NB4 (cell line): ENCODE results near the gene SOS2.

Experiments
- DNase-seq: peaks from one replicate; pipeline ENCODE4 v3.0.0; 2010; ENCODE audit warnings: low read depth
- H3K4me3 ChIP-seq: one replicate; pipeline ENCODE4 v1.5.1; 2011; ENCODE audit warnings: mild to moderate bottlenecking, low read depth, low read length, moderate library complexity
- MYC ChIP-seq: IDR thresholded peaks from 2 replicates; pipeline ENCODE4 v1.6.1; 2011; ENCODE audit warnings: low read depth, low read length
- POLR2A ChIP-seq: IDR thresholded peaks from 2 replicates; pipeline ENCODE4 v1.6.1; 2011; ENCODE audit warnings: mild to moderate bottlenecking; ENCODE audit not compliant: insufficient read length; ENCODE audit errors: extremely low read depth
- TF ChIP-seq, protein P1 (sequence below): IDR thresholded peaks from 2 replicates; pipeline ENCODE4 v1.6.1; 2011; ENCODE audit warnings: low read depth, low read length
- TF ChIP-seq, protein P2 (sequence below): IDR thresholded peaks from one replicate; pipeline ENCODE4 v1.5.1; 2012; ENCODE audit warnings: low read depth, low read length

SOS2 gene

DNA sequence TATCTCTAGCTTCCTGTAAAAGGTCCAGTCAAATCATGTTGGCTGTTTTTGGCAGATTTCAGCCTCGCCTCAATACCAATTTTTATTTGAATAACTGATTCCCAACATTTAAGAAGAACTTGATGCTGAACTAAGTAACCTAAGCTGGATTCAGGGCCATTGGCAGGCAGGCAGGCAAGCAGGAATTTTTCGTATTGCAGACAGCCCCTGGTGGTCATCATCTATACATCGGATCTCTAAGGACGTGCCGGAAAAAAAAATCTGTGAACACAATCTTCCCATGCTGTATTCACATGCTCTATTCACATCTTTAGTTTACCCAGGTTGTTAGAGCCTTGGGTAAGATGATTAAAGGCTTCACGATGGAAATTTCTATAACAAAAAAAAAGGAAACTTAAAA is 122.0 kb downstream of the SOS2 start:
- DNase-seq, result no peak
- no peak overlapping the region for H3K4me3 ChIP-seq
- TF ChIP-seq MYC, result no peak
- TF ChIP-seq, protein P1, sequence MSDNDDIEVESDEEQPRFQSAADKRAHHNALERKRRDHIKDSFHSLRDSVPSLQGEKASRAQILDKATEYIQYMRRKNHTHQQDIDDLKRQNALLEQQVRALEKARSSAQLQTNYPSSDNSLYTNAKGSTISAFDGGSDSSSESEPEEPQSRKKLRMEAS, result no peak
- TF ChIP-seq POLR2A, result no peak
- TF ChIP-seq, protein P2, sequence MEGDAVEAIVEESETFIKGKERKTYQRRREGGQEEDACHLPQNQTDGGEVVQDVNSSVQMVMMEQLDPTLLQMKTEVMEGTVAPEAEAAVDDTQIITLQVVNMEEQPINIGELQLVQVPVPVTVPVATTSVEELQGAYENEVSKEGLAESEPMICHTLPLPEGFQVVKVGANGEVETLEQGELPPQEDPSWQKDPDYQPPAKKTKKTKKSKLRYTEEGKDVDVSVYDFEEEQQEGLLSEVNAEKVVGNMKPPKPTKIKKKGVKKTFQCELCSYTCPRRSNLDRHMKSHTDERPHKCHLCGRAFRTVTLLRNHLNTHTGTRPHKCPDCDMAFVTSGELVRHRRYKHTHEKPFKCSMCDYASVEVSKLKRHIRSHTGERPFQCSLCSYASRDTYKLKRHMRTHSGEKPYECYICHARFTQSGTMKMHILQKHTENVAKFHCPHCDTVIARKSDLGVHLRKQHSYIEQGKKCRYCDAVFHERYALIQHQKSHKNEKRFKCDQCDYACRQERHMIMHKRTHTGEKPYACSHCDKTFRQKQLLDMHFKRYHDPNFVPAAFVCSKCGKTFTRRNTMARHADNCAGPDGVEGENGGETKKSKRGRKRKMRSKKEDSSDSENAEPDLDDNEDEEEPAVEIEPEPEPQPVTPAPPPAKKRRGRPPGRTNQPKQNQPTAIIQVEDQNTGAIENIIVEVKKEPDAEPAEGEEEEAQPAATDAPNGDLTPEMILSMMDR, result peak; percentile 6

DNA sequence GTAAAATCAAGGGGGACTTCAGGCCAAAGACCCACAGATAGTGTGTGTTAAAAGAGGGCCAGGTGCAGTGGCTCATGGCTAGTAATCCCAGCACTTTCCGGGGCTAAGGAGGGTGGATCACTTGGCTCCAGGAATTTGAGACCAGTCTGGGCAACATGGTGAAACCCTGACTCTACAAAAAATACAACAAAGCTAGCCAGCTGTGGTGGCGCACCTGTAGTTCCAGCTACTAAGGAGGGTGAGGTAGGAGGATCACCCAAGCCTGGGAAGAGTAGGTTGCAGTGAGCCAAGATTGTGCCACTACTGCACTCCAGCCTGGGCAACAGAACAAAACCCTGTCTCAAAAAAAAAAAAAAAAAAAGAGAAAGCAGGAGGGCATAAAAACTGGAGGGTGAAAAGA is 123.5 kb downstream of the SOS2 start:
- DNase-seq, result no peak
- TF ChIP-seq, protein P2, result no peak
- TF ChIP-seq POLR2A (no peak), MYC (no peak)
- TF ChIP-seq, protein P1, result no peak
- no peak overlapping the region for H3K4me3 ChIP-seq

DNA sequence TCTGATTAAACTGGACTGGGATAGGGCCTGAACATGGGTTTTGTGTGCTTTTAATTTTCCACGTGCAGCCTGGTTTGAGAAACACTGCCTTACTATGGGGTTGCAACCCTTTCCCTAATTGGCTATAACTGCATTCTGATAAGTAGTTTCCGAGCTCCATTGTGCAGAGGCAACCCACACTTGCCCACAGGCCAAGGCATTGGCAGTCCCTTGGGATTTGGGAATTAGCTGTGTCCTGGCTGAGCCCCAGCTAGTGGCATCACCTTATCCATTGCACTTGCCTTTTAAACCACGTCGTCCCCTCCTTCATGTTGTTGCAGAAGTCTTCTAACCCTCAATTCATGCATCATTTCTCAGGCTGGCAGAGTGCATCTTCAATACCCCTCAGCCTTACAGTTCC is 125.2 kb downstream of the SOS2 start:
- no peak for TF ChIP-seq MYC
- TF ChIP-seq, protein P2, result no peak
- TF ChIP-seq POLR2A, result no peak
- TF ChIP-seq, protein P1, result no peak
- no peak for DNase-seq
- H3K4me3 ChIP-seq, result no peak overlapping the region

DNA sequence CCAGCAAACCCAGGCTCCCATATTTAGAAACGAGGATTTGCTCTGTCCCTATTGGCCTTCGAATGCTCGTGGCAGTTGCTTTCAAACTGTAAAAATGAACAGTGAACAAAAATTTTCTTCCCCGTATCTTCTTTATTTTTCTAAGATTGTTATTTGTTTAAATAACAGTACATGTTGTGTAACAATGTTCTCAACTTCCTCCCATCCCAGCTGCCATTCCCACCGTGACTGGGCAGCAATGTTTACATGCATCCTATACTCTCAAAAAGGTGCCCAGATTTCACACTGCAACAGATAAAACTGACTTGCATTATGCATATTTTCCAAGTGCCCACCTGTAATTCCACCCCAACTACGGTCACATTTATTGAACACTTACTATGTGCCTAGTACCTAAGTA is 127.8 kb downstream of the SOS2 start:
- TF ChIP-seq POLR2A, result no peak
- no peak for TF ChIP-seq MYC
- TF ChIP-seq, protein P2, result no peak
- TF ChIP-seq, protein P1, result no peak
- DNase-seq, result no peak
- H3K4me3 ChIP-seq, result no peak overlapping the region

DNA sequence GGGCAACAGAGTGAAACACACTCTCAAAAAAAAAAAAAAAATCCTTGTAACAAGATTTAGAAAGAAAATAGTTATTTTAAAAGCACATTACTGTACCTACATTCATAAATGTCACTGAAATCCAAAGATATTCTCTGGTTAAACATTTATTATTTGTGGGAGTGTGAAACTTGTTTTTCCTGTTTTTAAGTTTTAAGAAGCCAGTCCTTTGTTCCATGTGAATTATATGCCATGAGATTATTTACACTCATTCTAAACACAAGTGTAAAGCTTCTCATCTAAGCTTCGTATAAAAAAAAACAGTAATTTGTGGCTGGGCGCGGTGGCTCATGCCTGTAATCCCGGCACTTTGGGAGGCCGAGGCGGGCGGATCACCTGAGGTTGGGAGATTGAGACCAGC is 130.0 kb downstream of the SOS2 start:
- TF ChIP-seq MYC (no peak), POLR2A (no peak)
- TF ChIP-seq, protein P2, result no peak
- TF ChIP-seq, protein P1, result no peak
- DNase-seq, result no peak
- no peak overlapping the region for H3K4me3 ChIP-seq

DNA sequence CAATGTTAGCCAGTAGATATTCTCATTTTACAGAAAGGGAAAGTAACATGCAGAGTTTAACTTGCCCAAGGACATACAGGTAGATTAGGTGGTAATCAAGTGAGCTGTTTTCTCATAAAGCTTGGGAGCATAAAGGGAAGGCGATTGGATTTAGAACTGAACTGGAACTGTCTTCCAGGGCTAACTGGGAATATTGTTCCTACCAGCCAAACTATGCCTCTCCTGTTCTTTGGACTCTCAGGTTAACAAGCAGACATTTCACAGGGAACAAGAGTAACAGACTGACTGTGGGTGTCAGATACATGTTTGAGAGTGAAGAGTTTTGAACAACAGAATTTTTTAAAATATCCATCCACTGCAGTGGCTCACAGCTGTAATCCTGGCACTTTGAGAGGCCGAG is 130.6 kb downstream of the SOS2 start:
- no peak for DNase-seq
- TF ChIP-seq, protein P2, result no peak
- TF ChIP-seq MYC (no peak), POLR2A (no peak)
- TF ChIP-seq, protein P1, result no peak
- H3K4me3 ChIP-seq, result no peak overlapping the region
